ENCODE measurements around the gene SLC10A7.
"Not testable (repeated sequence)": the region's sequence is repeated elsewhere in the genome, so short reads cannot be mapped to it uniquely, and the experiment has no call there.

Gene SLC10A7

DNA sequence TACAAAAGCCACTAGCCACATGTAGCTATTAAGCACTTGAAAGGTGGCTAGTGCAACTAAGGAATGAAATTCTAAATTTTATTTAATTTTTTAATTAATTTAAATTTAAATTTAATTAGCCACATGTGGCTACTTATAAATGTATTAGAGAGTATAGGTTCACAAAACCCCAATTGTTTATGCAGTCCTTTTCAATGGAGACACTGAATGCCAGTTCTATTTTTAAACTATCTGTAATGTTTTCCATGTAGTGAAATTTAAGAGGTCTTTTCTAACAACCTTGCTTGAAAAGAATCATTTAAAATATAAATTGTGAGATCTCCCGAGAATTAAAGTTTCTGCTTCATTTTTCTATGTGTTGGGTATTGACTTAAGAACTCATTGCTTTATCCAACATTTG lies 154.4 kb downstream of the SLC10A7 start:
- TF ChIP-seq, protein P1, sequence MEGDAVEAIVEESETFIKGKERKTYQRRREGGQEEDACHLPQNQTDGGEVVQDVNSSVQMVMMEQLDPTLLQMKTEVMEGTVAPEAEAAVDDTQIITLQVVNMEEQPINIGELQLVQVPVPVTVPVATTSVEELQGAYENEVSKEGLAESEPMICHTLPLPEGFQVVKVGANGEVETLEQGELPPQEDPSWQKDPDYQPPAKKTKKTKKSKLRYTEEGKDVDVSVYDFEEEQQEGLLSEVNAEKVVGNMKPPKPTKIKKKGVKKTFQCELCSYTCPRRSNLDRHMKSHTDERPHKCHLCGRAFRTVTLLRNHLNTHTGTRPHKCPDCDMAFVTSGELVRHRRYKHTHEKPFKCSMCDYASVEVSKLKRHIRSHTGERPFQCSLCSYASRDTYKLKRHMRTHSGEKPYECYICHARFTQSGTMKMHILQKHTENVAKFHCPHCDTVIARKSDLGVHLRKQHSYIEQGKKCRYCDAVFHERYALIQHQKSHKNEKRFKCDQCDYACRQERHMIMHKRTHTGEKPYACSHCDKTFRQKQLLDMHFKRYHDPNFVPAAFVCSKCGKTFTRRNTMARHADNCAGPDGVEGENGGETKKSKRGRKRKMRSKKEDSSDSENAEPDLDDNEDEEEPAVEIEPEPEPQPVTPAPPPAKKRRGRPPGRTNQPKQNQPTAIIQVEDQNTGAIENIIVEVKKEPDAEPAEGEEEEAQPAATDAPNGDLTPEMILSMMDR (IDR thresholded peaks at IDR 0.05; ENCODE audit: low read depth, low read length, missing control alignments) = no peak
- H3K4me3 ChIP-seq (replicated peaks; ENCODE audit: low read depth, low read length) = no peak overlapping the region
- DNase-seq (ENCODE audit: extremely low read depth, low read depth) = no peak

DNA sequence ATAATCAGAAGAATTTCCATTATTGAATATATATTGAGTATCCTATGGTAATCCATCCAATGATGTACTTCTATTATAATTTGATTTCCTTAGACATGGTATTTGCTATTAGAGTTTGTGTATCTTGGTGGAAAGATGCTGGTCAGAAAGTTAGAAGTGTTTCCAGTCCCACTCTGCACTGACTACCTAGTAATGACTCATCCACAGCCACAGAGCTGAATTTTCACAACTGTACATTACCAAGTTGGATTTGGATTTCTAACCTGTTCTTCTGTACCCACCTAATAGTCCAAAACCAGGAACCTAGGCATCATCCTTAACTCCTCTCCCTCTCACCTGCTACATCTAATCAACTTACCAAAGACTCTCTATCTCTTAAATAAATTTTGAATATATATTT lies 162.0 kb downstream of the SLC10A7 start:
- TF ChIP-seq, protein P1 (IDR thresholded peaks at IDR 0.05; ENCODE audit: low read depth, low read length, missing control alignments) = no peak
- H3K4me3 ChIP-seq (replicated peaks; ENCODE audit: low read depth, low read length) = no peak overlapping the region
- DNase-seq (ENCODE audit: extremely low read depth, low read depth) = no peak

DNA sequence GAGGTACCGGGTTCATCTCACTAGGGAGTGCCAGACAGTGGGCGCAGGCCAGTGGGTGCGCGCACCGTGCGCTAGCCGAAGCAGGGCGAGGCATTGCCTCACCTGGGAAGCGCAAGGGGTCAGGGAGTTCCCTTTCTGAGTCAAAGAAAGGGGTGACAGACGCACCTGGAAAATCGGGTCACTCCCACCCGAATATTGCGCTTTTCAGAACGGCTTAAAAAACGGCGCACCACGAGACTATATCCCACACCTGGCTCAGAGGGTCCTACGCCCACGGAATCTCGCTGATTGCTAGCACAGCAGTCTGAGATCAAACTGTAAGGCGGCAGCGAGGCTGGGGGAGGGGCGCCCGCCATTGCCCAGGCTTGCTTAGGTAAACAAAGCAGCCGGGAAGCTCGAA lies 171.6 kb downstream of the SLC10A7 start:
- DNase-seq (ENCODE audit: extremely low read depth, low read depth); H3K4me3 ChIP-seq (replicated peaks; ENCODE audit: low read depth, low read length): not testable (repeated sequence)

DNA sequence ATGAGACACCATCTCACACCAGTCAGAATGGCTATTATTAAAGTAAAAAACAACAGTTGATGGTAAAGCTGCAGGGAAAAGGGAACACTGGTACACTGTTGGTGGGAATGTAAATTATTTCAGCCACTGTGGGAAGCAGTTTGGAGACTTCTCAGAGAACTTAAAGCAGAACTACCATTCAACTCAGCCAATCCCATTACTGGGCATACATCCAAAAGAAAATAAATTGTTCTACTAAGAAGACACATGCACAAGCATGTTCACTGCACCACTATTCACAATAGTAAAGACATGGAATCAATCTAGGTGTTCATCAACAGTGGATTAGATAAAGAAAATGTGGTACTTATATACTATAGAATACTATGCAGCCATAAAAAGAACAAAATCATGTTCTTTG lies 172.4 kb downstream of the SLC10A7 start:
- DNase-seq (ENCODE audit: extremely low read depth, low read depth) = no peak
- no peak overlapping the region for H3K4me3 ChIP-seq (replicated peaks; ENCODE audit: low read depth, low read length)
- TF ChIP-seq, protein P1 (IDR thresholded peaks at IDR 0.05; ENCODE audit: low read depth, low read length, missing control alignments) = no peak

DNA sequence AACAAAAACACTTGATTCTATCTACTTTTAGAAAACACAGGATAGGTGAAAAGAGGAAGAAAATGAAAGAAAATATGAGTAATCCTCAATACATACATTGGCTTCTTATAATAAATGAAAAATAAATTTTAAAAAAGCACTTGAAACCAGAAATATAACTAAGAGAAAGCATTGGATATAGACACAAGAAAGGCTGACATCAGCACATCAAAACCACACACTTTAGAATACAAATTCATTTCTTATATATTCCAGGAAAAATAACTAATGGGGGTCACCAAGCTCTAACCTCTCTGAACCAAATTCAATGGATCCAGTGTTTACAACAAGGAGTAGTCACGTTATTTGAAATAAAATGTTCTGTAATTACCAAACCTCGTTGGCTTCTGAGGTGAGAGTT lies 173.9 kb downstream of the SLC10A7 start:
- no peak for DNase-seq (ENCODE audit: extremely low read depth, low read depth)
- H3K4me3 ChIP-seq (replicated peaks; ENCODE audit: low read depth, low read length) = no peak overlapping the region
- TF ChIP-seq, protein P1 (IDR thresholded peaks at IDR 0.05; ENCODE audit: low read depth, low read length, missing control alignments) = no peak

DNA sequence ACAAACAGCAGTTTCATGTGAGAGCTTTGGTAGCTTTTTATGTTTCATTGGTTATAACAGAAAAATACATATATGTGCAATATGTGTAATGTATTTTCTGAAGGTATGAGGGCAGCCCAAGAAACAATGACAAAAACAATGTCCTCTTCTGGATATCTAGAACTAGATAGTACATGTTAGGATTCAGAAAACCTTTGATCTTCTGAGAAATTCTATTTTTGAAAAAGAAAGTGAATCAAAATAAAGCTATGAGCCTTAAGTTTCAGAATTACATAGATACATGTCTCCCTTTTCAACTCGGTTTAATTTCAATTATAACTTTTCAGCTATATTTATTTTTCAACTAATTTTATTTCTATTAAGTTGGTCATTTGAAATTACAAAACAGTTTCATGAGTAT lies 175.5 kb downstream of the SLC10A7 start:
- TF ChIP-seq, protein P1 (IDR thresholded peaks at IDR 0.05; ENCODE audit: low read depth, low read length, missing control alignments) = no peak
- no peak for DNase-seq (ENCODE audit: extremely low read depth, low read depth)
- no peak overlapping the region for H3K4me3 ChIP-seq (replicated peaks; ENCODE audit: low read depth, low read length)

DNA sequence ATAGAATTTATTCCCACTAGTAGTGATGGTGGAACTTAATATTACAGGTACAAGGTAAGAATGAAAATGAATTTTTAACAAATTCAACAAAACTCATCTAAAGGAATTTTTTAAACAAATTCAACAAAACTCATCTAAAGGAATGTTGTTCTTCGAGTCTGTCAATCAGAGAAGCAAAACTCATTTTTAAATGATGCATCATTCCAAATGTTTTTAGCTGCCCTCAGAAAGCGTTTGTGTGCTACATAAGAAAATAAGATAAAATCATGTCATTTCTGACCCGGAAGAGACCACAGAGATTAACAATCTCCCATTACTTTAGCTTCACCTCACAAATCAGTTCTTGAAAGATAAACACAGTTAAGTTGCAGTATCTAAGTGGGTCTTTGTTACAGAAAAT lies 178.0 kb downstream of the SLC10A7 start:
- TF ChIP-seq, protein P1 (IDR thresholded peaks at IDR 0.05; ENCODE audit: low read depth, low read length, missing control alignments) = no peak
- DNase-seq (ENCODE audit: extremely low read depth, low read depth) = no peak
- no peak overlapping the region for H3K4me3 ChIP-seq (replicated peaks; ENCODE audit: low read depth, low read length)

Data from HFF-Myc (cell line).